Hematopoietic multipotent progenitor cell (in vitro differentiated cells): Measurements from ENCODE around the gene AKAP13. TPM values are rescaled to one million over a fixed set of nuclear protein-coding genes. Genes with fewer than 3 reads are reported as not detected.

Experiments
- DNase-seq, 3 donors: peaks; one replicate each; pipeline ENCODE4 v3.0.0-alpha.2; 2011 to 2015; ENCODE audit warnings: low read depth in 2 of 3, low spot score in 2 of 3
- total RNA-seq: library from RNA; depleted of rRNA; stranded (reverse); fragments of >200 nt; gene quantifications from one replicate; pipeline ENCODE4 v1.2.3, GENCODE V29; 2012

AKAP13 gene
- total RNA-seq, 1 donor = 163 TPM

DNA sequence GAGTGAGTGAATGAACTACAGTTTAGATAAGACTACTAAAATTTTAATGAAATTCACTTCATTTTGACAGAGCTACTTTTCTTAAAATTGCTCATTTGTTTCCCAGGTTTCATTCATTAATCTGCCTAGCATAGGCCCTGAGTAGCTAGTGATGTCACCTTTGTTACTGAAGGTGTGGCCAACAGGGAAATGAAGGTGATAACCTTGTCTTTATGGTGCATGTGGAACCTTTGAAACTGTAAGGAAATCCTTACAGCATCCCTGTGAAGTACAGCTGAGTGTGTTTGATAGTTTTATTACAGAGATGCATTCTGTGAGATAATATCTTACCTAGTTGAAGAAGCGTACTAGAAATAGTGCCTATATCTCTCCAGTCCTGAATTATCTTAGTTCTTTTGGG, 112.9 kb downstream of the AKAP13 start:
- DNase-seq = no peak

DNA sequence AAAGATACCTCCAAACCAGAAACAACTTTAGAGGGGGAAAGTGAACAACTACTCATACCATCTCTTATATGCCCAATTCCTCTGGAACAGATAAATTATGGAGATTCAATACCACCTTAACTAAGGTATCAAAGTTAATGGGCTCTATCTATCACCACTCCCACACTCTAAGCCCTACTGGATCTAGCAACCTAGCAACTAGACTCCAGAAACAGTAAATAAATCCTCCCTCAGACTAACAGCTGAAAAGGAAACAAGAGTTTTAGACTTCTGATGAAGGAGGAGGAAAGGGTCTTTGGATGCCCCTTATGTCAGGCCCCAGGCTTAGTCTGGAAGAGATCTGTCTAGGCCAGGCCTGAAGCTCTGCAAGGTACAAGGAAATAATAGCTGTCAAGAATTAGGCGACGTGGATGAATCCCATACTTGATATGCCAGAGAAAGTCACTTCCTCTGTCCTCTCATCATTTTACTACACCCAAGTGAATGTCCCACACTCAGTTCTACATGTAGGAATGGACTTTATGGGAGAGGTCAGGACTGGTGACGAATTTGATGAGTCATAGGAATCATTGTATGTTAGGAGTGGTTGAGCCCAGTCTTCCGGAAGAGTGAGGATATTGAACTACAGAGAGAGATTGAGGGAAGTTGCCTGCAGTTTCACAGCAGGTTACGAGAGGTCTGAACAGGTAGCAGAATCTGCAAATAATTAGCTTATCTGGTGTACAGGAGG, 113.8 kb downstream of the AKAP13 start:
- DNase-seq = peak in 1 of 3 donors; percentile 62

DNA sequence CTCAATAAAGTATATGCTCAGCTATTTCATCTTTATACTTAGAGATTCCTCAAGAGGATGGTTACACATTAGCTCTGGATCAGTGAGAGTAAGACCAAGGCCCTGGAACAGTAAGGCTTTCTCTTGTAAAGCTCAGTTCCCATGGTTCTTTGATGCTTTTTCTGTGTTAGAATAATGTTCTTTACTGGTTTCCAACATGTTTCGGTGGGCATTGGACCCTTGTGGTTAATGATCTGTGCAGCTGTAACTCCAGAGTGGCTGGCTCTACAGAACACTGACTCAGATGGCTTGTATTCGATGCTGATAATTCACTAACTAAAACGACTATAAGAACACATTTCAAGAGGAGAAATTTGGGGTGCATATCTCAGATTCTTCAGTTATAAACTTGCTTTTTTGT, 114.7 kb downstream of the AKAP13 start:
- DNase-seq = no peak

DNA sequence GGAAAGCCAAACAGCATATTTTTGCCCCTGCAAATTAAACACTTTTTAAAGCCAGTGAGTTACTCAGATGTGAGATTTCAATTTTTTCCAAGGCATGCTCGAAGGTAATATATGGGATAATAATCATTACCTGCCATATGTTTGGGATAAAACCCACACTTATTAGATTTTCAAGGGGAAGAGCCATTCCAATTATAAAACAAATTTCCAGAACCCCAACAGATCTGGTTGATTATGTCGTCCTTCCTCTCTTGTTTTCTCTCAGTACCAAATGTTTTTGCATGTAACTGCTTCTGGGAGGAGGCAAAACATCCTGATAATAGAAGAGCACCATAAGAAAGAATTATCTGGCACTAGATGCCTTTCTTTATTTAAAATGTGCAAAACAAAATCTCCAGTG, 115.1 kb downstream of the AKAP13 start:
- DNase-seq = no peak

DNA sequence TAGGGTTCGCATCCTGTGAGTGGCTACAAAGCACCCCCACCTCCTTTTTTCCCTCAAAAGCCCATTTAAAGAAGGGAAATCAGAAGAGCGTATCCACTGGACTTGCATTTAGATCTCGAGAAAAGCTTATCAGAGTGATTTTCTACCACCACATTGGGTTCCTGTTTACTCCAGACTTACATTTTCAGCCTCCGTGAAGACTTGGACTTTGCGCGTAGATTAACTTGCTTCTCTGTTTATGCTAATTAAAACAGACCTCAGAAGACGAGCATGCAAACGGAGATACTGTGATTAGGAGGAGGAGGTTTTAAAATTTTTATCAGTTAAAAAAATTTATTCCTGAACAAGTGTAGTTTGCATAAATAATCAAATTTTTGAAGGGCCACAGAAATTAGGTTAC, 115.7 kb downstream of the AKAP13 start:
- DNase-seq = no peak

DNA sequence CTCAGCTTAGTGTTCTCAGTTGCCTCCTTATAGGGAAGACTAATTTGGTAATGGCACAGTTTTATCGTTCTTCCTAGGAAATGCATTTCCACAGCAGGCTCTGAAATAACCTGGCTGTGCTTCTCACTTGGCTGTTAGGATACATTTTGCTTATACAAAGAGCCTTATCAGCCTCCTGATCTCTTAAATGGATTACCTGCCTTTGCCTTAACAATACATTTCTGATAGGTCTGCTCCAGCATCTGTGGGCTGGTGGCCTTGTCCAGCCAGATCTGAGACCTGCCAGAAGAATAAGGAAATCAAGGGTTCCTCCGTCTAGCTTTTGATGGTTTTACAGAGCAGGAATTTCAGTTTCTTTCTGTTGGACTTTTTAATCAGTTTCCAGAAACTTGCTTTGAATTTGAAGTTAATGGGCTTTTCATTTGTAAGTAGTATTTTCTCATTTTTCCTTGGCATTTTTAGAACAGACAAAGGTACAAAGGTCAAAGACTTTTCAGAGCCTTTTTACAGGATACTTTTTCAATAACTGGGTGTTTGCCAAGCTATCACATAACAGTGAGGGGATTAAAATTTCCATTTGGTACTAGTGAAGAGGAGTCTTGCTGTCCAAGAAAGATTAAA, 116.3 kb downstream of the AKAP13 start:
- DNase-seq = no peak

DNA sequence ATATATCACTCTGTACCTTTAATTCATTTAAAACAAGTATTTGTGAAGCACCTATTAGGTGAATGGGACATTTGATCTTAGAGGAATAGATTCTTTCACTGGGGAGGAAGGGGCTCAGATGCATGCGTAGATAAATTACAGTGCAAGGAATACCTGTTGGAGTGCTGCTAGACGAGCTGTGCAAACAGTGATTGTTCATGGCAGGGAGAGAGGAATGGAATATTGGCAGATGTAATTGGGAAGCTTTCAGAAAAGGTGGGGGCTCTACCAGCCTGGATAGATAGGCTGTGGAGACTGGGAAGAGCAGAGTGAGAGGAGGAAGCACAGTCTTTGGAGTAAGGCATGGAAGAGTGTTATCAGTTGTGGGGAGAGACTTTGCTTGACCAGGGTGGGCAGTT, 116.8 kb downstream of the AKAP13 start:
- no peak for DNase-seq

DNA sequence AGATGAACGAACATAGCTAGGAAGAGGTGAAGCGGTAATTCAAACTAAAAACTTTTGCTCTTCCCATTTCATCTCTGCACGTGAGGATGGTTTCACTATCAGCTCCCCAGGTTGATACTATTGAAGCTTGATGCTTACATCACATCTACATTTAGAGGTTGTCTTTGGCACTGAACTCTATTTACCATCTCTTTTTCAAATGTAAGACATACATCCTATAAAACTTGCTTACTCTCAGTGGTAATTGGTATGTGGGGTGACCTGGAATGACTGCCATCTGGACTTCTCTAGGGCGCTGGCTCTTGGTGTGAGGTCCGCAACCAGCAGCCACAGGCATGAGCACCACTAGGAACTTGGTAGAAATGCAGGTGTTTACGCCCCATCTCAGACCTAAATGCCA, 118.1 kb downstream of the AKAP13 start:
- DNase-seq = no peak

DNA sequence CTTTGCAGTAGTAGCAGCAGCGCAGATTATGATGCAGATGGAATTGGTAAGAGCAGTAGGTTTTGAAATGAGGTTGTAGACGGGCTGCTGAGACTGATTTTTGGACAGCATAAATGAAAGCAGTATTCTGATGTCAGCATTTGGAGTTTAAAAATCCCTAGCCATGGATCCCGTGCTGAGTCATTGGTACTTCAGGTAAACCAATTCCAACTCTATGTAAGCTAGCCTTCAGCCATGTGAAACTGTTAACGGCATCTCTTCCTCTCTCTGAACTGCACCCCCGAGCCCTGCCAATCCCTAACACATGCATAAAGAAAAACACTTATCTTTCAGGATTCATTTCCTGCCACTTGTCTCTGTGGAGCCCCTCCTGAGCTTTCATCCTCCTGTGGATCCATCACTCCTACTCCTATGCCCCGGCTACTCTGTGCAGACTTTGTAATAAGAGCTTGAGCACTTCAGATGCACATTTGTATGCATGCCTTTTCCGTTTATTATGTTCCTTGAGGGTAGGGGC, 119.0 kb downstream of the AKAP13 start:
- no peak for DNase-seq

DNA sequence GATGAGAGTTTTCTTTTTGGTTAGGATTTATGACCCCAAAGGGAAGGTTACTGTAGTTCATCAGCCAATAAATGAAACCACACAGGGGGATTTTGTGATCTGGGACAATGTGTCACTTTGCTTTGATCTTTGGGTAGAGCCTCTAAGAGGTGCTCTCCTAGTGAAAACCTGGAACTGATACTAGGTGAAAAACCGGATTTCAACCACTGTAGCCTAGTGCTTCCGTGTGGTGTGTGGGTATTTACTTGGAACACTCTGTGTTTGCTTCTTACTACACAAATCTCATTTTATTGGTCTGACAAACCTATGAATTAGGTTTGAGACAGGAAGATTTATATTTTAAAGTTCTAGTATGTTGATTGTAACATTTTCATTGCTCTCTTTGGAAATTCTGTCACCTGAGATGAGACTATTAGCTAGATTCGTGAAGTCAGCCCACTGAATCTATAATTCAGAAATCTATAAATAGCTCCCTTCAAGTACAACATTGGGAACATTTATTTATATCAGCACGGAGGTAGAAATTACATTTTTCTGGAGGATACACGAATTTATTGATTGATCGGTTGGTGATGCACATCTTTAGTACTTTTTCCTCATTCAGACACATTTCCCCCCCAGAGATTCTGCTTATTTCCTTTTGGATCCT, 119.8 kb downstream of the AKAP13 start:
- DNase-seq = no peak

DNA sequence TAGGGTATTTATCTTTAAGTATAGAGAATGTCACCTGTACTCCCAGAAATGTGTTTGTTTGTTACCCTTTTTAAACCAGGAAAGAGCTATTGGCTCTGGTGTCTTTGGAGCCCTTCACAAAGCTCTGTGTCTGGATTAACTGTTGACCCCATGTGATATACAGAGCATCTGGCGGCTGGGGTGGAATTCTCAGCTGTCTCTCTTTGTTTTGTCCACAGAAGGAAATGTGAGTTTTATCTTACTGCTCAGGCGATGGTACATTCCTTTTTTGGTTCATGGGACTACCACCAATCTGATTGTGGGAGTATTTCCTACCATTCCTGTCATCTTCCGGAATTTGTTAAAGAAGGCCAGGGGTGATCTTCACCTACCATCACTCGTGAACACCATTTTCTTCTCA, 120.3 kb downstream of the AKAP13 start:
- DNase-seq = no peak

DNA sequence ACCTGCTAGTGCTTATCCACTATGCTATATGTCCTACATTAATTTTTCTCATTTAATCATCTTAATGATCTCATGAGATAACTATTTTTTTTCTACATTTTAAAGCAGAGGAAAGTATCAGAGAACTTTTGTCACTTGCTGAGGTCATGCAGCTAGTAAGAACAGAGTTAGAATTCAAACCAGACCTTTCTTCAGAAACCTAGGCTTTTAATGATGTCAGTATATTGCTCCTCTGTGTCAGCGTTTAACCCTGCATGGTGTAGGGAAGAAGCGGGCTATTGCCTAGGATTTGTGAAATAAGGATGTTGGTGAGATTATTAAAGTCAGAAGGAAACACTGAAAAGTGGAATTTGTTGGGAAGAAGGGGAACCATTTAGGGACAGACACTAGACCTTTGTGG, 121.2 kb downstream of the AKAP13 start:
- DNase-seq = no peak

DNA sequence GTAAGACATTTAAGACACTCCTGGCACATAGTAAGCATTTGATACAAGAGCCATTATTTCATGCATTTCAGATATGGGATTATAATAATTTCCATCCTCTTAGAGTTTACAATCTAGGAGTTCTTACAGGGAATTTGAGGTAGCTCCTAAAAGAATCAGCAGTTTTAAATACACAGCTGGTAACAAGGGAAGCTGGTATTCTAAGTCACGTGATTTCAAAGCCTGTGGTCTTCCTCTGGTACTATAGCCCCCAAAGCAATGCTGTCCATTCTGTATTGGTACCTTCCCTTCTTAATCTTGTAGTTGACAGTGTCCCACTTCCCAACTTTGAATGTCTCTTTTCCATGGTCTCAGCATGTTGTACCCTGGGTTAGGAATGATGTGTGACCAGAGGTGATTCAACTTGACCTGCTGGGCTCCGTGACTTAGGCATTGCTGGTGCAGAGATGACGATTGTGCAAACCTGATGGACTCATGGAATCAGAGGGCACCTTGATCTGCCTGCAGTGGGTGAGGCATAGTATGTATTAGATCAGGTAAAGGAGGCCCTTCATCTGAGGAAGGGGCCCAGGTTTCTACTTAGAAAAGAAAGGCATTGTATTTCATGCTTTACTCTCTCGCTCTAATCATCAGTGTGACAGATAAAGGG, 122.9 kb downstream of the AKAP13 start:
- no peak for DNase-seq

DNA sequence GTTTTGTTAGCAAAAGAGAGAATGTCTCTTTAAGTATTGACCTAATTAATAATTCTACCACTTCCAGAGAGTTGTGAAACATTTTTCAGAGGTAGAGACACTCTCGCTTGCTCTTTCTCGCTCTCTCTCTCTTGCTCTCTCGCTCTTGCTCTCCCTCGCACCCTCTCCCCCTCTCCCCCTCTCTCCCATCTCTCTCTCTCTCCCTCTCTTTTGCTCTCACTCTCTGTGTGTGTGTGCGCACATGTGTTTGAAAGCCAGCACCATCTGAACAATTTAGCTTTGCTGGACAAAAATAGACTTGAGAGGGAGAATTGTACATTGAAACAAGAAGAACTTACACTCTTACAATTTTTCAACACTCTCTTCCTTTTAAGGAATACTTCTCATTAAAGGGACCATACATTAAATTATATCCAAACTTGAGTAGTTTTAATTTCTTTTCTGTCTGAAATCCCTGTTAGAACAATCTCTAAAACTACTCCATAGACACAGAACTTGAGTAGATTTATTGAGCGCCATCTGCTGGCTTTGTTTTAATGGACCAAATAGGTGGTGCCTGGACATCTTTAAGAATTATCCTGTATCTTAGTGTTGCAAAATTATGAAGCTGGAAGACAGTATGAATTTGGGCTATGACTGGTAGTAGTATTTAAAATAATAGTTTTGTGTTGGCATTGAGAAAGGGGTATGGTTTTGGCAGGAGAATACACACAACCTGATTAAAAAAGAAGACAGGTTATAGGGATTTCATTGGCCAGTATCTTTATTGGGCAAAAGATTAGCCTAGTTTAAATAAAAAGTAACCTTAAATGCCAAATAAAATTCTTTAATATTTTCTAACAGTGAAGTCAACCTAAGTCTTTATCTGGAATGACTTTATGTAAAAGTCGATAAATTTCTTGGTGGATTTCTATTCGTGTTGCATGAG, 124.6 kb downstream of the AKAP13 start:
- DNase-seq = peak in 2 of 3 donors; percentile 54 to 80

DNA sequence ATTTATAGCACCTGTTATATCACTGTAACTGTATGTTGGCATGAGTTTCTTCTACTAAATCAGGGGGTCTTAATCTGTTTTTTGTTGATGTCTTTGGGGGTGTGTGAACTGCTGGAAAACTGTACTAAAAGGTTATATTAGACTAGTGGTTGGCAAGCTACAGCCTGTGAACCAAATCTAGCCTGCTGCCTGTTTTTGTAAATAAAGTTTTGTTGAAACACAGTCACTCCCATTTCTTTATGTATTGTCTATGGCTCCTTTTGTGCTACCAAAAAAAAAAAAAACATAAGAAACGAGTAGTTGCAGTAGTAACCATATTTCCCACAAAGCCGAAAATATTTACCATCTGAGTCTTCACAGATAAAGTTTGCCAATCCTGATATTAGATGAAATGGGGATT, 126.7 kb downstream of the AKAP13 start:
- DNase-seq = no peak

DNA sequence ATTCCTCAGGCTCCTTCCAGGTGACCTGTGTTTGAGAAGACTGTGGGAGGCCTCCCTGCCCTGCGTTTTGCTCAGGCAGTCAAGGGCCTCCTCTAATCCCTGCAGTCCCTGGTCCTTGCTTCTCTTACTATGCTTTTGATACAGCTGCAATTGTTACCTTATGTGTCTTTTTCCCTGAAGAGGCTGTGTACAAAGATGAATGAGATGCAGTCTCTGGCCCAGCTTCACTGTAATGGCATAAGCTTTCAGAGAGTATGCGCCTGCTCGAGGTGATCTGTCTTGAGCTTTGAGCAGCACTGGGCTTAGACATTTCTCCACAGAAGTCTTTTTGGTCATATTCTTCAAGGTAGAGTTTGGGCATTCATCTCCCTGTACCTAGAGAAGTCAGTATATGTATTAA, 129.6 kb downstream of the AKAP13 start:
- DNase-seq = no peak

DNA sequence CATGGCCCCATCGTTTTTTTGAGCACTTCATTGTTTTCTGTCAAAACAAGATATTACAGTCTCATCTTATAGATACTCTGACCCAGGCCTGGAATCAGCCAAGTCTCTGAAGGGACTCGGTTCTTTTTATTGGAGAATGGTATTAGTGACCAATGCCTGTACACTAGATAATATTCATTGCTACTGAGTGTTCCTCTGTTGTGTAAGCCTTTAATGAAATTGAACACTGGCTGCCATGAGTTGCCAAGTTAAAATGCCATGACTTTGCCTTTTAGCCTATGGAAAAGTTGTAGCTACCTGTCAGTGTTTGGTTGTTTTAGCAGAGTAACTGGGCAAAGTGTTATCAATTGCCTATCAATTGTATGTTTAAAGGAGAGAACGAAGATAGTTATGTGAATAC, 134.0 kb downstream of the AKAP13 start:
- DNase-seq = no peak

DNA sequence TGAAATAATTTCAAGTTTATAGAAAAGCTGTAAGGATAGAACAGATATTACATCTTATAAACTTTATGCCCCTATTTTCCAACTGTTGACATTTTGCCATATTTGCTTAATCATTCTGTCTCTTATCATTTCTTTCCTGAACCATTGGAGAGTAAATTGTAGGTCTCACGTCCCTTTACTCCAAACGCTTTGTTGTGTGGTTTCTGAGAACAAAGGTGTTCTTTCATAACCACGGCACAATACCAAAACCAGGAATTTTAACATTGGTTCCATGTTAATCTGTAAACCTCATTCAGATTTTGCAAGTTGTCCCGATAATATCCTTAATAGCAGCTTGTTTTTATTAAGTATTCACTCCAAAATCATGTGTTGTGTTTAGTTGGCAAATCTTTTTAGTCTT, 134.8 kb downstream of the AKAP13 start:
- DNase-seq = no peak

DNA sequence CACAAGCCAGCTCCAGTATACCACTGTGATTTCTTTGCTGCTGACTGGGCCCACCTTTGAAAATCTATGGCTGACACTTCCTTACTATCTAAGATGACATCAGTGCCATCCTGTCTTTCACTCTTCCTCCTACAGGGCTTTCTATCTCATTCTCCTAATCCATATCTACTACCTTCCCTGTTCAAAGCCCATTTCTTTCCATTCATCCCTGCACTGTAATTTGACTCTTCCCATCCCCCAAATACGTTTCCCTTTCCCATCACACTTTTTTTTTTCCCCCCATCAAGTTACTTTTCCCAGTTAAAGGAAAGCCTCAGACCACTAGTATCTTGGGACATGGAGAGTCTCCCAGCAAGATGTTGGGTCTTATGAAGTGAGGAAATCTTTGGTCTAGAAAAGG, 136.7 kb downstream of the AKAP13 start:
- no peak for DNase-seq

DNA sequence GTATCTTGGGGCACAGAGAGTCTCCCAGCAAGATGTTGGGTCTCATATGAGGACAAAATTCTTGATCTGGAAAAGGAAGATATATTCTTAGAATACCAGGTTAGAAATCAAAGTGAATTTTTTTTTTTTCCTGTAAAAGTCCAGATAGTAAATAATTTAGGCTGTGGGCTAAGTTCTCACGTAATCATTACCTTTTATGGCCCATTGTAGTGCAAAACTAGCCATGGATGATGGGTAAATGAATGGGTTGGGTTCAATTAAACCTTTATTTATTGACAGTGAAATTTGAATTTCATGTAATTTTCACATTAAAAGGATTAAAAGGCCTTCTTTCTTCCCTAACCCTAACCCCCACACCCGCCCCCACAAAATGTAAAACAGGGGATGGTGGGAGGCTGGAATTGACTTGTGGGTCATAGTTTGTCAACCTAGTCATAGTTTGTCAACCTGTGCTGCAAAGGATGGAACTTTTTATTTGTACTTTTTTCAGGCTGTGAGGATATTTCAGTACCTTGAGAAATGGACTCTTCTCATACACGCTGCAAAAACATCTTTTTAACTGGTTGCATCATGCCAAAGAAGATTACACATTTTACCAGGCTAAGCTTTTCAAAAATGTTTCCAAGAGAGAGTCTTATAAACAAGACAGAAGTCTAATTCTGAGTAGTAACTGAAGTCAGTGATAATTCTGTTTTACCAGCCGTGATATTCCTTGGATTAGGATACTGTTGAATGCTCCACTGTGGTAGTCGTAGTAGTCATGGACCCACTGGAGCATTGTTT, 138.8 kb downstream of the AKAP13 start:
- no peak for DNase-seq
